ENCODE results near the gene F7. TPM values are rescaled to one million over a fixed set of nuclear protein-coding genes. Genes with fewer than 3 reads are reported as not detected.

F7 gene
- total RNA-seq, 1 experiment from 2014 or later = 0.26 TPM

DNA sequence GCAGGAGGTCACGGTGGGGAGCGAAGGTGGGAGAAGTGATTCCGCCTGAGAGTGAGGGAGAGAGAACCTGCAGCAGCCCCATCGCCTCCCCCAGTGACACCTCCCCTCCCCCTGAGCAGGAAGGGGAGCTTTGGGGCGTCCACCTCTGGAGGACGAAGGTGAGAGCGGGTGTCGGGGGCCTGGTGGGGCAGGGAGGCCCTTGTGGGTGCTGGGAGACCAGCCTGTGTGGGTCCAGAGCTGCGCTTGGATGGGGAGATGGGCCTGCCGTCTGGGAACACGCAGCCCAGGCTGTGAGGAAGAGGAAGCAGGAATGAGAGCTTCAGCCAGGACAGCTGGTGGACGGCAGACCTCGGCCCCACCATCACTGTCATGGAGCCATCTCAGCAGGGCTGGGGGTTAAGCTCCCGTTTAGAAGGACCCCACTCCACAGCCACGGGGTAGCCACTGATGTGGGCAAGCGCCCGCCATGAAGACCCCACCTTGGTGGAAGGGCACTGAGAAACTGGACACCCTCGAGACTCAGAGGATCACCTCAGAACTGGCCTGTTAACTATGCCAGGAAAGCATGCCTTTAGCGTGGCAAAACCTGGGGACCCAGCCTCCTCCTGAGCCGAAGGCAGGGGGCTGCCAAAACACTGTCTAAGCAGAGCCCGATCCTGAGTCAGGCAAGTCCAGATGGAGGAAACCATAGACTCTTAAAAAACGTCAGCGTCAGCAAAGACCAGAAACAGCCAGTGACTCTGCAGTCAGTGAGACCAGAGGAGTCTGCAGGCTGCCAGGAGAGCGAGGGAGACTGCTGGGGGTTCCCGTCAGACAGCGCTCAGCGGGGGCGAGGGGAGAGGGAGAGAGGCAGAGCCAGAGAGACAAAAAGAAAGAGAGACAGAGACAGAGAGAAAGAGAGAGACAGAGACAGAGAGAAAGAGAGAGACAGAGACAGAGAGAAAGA is 46.4 kb downstream of the F7 start (continued):
- TF ChIP-seq, protein P1, sequence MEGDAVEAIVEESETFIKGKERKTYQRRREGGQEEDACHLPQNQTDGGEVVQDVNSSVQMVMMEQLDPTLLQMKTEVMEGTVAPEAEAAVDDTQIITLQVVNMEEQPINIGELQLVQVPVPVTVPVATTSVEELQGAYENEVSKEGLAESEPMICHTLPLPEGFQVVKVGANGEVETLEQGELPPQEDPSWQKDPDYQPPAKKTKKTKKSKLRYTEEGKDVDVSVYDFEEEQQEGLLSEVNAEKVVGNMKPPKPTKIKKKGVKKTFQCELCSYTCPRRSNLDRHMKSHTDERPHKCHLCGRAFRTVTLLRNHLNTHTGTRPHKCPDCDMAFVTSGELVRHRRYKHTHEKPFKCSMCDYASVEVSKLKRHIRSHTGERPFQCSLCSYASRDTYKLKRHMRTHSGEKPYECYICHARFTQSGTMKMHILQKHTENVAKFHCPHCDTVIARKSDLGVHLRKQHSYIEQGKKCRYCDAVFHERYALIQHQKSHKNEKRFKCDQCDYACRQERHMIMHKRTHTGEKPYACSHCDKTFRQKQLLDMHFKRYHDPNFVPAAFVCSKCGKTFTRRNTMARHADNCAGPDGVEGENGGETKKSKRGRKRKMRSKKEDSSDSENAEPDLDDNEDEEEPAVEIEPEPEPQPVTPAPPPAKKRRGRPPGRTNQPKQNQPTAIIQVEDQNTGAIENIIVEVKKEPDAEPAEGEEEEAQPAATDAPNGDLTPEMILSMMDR (IDR thresholded peaks at IDR 0.05) = no peak

DNA sequence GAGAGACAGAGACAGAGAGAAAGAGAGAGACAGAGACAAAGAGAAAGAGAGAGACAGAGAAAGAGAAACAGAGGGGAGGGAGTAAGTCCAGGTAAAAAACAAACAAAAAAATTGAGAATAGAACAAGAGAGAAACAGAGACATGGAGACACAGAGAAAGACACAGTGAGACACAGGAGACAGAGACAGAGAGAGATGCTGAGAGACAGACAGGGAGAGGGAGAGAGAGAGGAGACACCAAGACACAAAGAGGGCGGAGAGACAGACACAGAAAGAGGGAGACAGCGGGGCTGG is 47.0 kb downstream of the F7 start:
- no peak for ATAC-seq
- Mint-ChIP-seq H3K27me3 (ENCODE audit: low read depth) (peaks cover 25% of the 10 kb centered on the region), H3K4me1 (peaks cover 17% of the 10 kb centered on the region), H3K36me3 (no peaks in the 10 kb centered on the region), H3K27ac (no peak overlapping the region), H3K4me3 (peak overlapping the region; percentile 63), H3K9me3 (peaks cover 12% of the 10 kb centered on the region)
- ChIA-PET CTCF (no interaction called here), POLR2A (no interaction called here)
- DNase-seq (ENCODE audit: low spot score) = no peak
- TF ChIP-seq RORB (CRISPR knock-in tag; IDR thresholded peaks at IDR 0.05) (no peak), ZNF396 (CRISPR knock-in tag; IDR thresholded peaks at IDR 0.05; ENCODE audit: borderline replicate concordance) (no peak), JAZF1 (CRISPR knock-in tag; IDR thresholded peaks at IDR 0.05) (no peak), NR2C2 (CRISPR knock-in tag; IDR thresholded peaks at IDR 0.05) (no peak), HMGA2 (CRISPR knock-in tag; IDR thresholded peaks at IDR 0.05) (no peak), ZNF671 (CRISPR knock-in tag; IDR thresholded peaks at IDR 0.05) (no peak), ZNF219 (CRISPR knock-in tag; IDR thresholded peaks at IDR 0.05; ENCODE audit: borderline replicate concordance) (no peak), TCF7 (CRISPR knock-in tag; IDR thresholded peaks at IDR 0.05; ENCODE audit: low read depth) (no peak)
- TF ChIP-seq, protein P2, sequence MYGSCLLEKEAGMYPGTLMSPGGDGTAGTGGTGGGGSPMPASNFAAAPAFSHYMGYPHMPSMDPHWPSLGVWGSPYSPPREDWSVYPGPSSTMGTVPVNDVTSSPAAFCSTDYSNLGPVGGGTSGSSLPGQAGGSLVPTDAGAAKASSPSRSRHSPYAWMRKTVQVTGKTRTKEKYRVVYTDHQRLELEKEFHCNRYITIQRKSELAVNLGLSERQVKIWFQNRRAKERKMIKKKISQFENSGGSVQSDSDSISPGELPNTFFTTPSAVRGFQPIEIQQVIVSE (CRISPR knock-in tag; IDR thresholded peaks at IDR 0.05; ENCODE audit: borderline replicate concordance) = no peak
- TF ChIP-seq, protein P3, sequence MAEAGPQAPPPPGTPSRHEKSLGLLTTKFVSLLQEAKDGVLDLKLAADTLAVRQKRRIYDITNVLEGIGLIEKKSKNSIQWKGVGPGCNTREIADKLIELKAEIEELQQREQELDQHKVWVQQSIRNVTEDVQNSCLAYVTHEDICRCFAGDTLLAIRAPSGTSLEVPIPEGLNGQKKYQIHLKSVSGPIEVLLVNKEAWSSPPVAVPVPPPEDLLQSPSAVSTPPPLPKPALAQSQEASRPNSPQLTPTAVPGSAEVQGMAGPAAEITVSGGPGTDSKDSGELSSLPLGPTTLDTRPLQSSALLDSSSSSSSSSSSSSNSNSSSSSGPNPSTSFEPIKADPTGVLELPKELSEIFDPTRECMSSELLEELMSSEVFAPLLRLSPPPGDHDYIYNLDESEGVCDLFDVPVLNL (CRISPR knock-in tag; IDR thresholded peaks at IDR 0.05; ENCODE audit: borderline replicate concordance, low read depth) = no peak
- TF ChIP-seq, protein P4, sequence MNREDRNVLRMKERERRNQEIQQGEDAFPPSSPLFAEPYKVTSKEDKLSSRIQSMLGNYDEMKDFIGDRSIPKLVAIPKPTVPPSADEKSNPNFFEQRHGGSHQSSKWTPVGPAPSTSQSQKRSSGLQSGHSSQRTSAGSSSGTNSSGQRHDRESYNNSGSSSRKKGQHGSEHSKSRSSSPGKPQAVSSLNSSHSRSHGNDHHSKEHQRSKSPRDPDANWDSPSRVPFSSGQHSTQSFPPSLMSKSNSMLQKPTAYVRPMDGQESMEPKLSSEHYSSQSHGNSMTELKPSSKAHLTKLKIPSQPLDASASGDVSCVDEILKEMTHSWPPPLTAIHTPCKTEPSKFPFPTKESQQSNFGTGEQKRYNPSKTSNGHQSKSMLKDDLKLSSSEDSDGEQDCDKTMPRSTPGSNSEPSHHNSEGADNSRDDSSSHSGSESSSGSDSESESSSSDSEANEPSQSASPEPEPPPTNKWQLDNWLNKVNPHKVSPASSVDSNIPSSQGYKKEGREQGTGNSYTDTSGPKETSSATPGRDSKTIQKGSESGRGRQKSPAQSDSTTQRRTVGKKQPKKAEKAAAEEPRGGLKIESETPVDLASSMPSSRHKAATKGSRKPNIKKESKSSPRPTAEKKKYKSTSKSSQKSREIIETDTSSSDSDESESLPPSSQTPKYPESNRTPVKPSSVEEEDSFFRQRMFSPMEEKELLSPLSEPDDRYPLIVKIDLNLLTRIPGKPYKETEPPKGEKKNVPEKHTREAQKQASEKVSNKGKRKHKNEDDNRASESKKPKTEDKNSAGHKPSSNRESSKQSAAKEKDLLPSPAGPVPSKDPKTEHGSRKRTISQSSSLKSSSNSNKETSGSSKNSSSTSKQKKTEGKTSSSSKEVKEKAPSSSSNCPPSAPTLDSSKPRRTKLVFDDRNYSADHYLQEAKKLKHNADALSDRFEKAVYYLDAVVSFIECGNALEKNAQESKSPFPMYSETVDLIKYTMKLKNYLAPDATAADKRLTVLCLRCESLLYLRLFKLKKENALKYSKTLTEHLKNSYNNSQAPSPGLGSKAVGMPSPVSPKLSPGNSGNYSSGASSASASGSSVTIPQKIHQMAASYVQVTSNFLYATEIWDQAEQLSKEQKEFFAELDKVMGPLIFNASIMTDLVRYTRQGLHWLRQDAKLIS (CRISPR knock-in tag; IDR thresholded peaks at IDR 0.05; ENCODE audit: borderline replicate concordance) = no peak
- TF ChIP-seq, protein P5, sequence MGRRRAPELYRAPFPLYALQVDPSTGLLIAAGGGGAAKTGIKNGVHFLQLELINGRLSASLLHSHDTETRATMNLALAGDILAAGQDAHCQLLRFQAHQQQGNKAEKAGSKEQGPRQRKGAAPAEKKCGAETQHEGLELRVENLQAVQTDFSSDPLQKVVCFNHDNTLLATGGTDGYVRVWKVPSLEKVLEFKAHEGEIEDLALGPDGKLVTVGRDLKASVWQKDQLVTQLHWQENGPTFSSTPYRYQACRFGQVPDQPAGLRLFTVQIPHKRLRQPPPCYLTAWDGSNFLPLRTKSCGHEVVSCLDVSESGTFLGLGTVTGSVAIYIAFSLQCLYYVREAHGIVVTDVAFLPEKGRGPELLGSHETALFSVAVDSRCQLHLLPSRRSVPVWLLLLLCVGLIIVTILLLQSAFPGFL (CRISPR knock-in tag; IDR thresholded peaks at IDR 0.05; ENCODE audit: borderline replicate concordance) = no peak

Measured in WTC11 (cell line).